Natural killer cell treated with Interleukin-12 subunit alpha and Interleukin-12 subunit beta and Interleukin-15 and Interleukin-18, amount 100 ng/mL, for 72 hours (primary cell): Measurements from ENCODE around the gene AOC1. TPM values are rescaled to one million over a fixed set of nuclear protein-coding genes. Genes with fewer than 3 reads are reported as not detected.

Source experiments
- ATAC-seq, 2 donors: fragments of 150-1000 bp; cut with Tn5 transposase in 1 of 2; sonication (Bioruptor Pico), chemical (Tn5 transposase) in 1 of 2; 2 replicates each; pipeline ENCODE4 v1.10.0; 2021
- DNase-seq: peaks from one replicate; pipeline ENCODE4 v3.0.0; 2022; ENCODE audit warnings: low spot score
- H3K27ac Mint-ChIP-seq, 2 donors: 1 replicate in 1 of 2; 2 replicates in 1 of 2; pipeline ENCODE4 v1.8.0; 2022; ENCODE audit warnings: mixed read lengths in 2 of 2, mild to moderate bottlenecking in 1 of 2, moderate library complexity in 1 of 2
- H3K27me3 Mint-ChIP-seq, 2 donors: 1 replicate in 1 of 2; 2 replicates in 1 of 2; pipeline ENCODE4 v1.8.0; 2022; ENCODE audit warnings: mixed read lengths in 2 of 2
- H3K36me3 Mint-ChIP-seq: one replicate; pipeline ENCODE4 v1.8.0; 2022; ENCODE audit warnings: mixed read lengths
- H3K4me1 Mint-ChIP-seq, 2 donors: 1 replicate in 1 of 2; 2 replicates in 1 of 2; pipeline ENCODE4 v1.8.0; 2022; ENCODE audit warnings: low read depth in 2 of 2, mixed read lengths in 2 of 2, mild to moderate bottlenecking in 1 of 2
- H3K4me3 Mint-ChIP-seq: one replicate; pipeline ENCODE4 v1.8.0; 2022; ENCODE audit warnings: mixed read lengths
- H3K9me3 Mint-ChIP-seq: 2 replicates; pipeline ENCODE4 v1.8.0; 2022; ENCODE audit warnings: mixed read lengths
- total RNA-seq, 2 donors: library from RNA; stranded (reverse); gene quantifications; one replicate each; pipeline ENCODE4 v1.2.3, GENCODE V29; 2022

Gene AOC1
- total RNA-seq, 2 donors from 2014 or later = not detected

DNA sequence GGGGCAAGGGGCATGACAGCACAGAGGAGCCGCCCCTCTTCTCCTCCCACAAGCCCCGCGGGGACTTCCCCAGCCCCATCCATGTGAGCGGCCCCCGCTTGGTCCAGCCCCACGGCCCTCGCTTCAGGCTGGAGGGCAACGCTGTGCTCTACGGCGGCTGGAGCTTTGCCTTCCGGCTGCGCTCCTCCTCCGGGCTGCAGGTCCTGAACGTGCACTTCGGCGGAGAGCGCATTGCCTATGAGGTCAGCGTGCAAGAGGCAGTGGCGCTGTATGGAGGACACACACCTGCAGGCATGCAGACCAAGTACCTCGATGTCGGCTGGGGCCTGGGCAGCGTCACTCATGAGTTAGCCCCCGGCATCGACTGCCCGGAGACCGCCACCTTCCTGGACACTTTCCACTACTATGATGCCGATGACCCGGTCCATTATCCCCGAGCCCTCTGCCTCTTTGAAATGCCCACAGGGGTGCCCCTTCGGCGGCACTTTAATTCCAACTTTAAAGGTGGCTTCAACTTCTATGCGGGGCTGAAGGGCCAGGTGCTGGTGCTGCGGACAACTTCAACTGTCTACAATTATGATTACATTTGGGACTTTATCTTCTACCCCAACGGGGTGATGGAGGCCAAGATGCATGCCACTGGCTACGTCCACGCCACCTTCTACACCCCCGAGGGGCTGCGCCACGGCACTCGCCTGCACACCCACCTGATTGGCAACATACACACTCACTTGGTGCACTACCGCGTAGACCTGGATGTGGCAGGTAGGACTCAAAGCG, 5.1 kb downstream of the AOC1 start:
- H3K36me3 Mint-ChIP-seq = no peaks in the 10 kb centered on the region
- peaks cover under 1 to 6% of the 10 kb centered on the region in 2 donors for H3K4me1 Mint-ChIP-seq
- no peak overlapping the region for H3K27ac Mint-ChIP-seq
- no peaks in the 10 kb centered on the region for H3K9me3 Mint-ChIP-seq
- ATAC-seq (no peak), DNase-seq (peak; percentile 39)
- no peak overlapping the region for H3K4me3 Mint-ChIP-seq
- H3K27me3 Mint-ChIP-seq = peaks cover 5 to 15% of the 10 kb centered on the region in 2 donors

DNA sequence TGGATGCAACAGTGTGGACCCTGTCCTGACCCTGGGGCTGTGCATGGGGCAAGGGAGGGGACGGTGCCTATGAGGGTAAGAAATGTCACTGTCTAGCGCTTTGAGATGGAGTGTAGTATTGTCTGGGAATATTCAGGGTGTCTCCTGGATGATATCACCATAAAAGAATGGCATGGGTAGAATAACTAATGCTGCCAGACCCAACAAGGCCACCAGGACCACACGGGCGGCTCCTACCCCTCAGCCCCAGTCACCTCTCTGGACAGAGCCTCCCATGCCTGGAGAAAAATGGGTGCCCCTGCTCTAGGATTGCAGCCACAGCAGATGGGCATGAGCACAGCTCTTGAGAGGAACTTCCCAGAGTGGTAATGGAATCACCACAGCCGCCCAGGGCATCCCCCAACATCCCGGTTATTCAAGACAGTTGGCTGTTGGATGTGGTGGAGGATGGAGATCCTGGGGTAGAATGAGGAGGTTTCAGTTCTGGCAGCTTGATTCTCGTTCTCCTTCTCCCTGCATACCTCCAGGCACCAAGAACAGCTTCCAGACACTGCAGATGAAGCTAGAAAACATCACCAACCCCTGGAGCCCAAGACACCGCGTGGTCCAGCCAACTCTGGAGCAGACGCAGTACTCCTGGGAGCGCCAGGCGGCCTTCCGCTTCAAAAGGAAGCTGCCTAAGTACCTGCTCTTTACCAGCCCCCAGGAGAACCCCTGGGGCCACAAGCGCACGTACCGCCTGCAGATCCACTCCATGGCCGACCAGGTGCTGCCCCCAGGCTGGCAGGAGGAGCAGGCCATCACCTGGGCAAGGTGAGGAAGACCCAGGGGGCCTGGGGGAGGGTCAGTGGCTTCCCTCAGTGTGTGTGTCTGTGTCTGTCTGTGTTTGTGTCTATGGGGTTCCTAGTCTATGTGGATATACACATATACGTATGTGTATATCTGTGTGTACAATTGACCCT, 6.2 kb downstream of the AOC1 start:
- H3K4me3 Mint-ChIP-seq = no peak overlapping the region
- peaks cover 0 to 6% of the 10 kb centered on the region in 2 donors for H3K4me1 Mint-ChIP-seq
- ATAC-seq = no peak
- peaks cover 4 to 12% of the 10 kb centered on the region in 2 donors for H3K27me3 Mint-ChIP-seq
- no peaks in the 10 kb centered on the region for H3K9me3 Mint-ChIP-seq
- no peak overlapping the region for H3K27ac Mint-ChIP-seq
- H3K36me3 Mint-ChIP-seq = no peaks in the 10 kb centered on the region
- DNase-seq = peak; percentile 58

DNA sequence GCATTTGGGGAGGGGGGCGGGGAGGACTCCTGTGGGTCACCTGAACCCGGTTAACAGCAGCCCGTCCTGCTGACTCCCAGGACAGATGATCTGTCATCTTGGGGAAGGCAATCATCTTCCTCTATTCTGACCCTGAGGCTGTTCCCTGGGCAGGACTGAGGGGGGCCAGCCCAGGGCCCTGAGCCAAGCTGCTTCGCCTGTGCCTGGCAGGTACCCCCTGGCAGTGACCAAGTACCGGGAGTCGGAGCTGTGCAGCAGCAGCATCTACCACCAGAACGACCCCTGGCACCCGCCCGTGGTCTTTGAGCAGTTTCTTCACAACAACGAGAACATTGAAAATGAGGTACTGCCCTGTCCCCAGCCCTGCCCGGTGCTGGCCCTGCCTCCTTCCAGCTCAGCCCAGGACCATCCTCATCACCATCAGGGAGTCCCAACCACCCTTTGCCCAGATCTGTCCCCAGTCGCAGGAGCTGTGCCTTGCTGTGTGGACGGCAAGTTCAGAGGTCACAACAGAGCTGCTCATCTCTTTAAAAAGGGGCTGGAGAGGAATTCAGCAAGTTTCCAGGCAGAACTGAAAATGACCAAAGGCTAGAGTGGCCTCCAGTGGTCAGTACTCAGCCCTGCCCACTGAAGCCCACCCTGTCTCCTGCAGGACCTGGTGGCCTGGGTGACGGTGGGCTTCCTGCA, 8.1 kb downstream of the AOC1 start:
- ATAC-seq = no peak
- peak; percentile 52 for DNase-seq
- peaks cover 7 to 12% of the 10 kb centered on the region in 2 donors for H3K27me3 Mint-ChIP-seq

DNA sequence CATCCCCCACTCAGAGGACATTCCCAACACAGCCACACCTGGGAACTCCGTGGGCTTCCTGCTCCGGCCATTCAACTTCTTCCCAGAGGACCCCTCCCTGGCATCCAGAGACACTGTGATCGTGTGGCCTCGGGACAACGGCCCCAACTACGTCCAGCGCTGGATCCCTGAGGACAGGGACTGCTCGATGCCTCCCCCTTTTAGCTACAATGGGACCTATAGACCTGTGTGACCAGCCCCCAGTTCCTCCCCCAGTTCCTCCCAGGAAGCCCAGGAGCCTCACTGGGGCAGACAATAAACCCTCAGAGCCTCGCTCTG, 8.6 kb downstream of the AOC1 start:
- ATAC-seq (no peak), DNase-seq (peak; percentile 34)
- no peak overlapping the region for H3K4me3 Mint-ChIP-seq
- H3K4me1 Mint-ChIP-seq = peaks cover 0 to 6% of the 10 kb centered on the region in 2 donors
- no peaks in the 10 kb centered on the region for H3K36me3 Mint-ChIP-seq
- no peaks in the 10 kb centered on the region for H3K9me3 Mint-ChIP-seq
- H3K27me3 Mint-ChIP-seq = peaks cover 9 to 12% of the 10 kb centered on the region in 2 donors
- H3K27ac Mint-ChIP-seq = no peak overlapping the region

More for the DNA sequence above, 8.1 kb downstream of the AOC1 start:
- Mint-ChIP-seq H3K9me3 (no peaks in the 10 kb centered on the region), H3K36me3 (no peaks in the 10 kb centered on the region), H3K4me1 (peaks cover 0 to 6% of the 10 kb centered on the region in 2 donors), H3K27ac (no peak overlapping the region), H3K4me3 (no peak overlapping the region)

DNA sequence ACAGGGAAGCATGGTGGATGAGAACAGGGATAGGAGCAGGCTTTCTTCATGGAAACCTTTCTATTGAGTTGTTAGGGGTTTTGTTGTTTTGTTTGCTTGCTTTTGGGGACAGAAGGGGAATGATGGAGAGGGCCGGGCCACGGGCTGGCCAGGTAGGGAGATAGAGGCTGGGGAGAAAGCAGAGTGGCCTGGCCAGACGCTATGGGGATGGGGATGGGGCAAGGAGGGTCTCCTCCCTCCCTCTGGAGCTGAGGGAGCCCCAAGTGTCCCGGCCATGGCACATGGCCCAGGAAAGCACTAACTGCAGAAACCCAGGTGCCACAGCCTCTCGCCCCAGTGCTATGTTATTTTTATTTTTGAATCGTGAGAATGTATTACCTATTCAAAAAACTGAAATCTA, 10.0 kb downstream of the AOC1 start:
- ATAC-seq = no peak
- H3K4me1 Mint-ChIP-seq = peaks cover 0 to 13% of the 10 kb centered on the region in 2 donors
- peaks cover 9 to 12% of the 10 kb centered on the region in 2 donors for H3K27me3 Mint-ChIP-seq
- H3K27ac Mint-ChIP-seq = no peak overlapping the region
- H3K36me3 Mint-ChIP-seq = no peaks in the 10 kb centered on the region
- no peak for DNase-seq
- H3K9me3 Mint-ChIP-seq = no peaks in the 10 kb centered on the region
- H3K4me3 Mint-ChIP-seq = no peak overlapping the region

DNA sequence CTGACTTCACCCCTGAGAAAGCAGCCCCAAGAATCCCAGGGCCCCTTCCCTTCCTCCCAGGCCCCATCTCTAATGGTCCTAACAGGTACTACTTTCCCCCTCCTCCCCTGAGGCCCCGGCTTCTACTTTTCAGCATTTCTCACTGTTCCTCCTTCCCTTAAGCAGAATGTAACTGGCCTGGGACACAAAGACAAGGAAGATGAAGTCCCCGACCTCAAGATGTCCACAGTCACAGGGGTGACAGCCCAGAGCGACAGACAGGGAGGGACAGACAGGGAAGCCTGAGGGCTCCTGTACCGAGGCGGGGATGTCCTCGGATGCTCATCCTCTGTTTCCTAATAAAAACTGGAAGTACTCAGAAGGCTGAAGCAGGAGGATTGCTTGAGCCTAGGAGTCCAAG, 11.6 kb downstream of the AOC1 start:
- Mint-ChIP-seq H3K4me3 (no peak overlapping the region), H3K27me3 (peaks cover 17 to 20% of the 10 kb centered on the region in 2 donors), H3K9me3 (no peaks in the 10 kb centered on the region), H3K4me1 (peaks cover 0 to 25% of the 10 kb centered on the region in 2 donors), H3K36me3 (no peaks in the 10 kb centered on the region), H3K27ac (no peak overlapping the region)
- ATAC-seq (no peak), DNase-seq (no peak)

DNA sequence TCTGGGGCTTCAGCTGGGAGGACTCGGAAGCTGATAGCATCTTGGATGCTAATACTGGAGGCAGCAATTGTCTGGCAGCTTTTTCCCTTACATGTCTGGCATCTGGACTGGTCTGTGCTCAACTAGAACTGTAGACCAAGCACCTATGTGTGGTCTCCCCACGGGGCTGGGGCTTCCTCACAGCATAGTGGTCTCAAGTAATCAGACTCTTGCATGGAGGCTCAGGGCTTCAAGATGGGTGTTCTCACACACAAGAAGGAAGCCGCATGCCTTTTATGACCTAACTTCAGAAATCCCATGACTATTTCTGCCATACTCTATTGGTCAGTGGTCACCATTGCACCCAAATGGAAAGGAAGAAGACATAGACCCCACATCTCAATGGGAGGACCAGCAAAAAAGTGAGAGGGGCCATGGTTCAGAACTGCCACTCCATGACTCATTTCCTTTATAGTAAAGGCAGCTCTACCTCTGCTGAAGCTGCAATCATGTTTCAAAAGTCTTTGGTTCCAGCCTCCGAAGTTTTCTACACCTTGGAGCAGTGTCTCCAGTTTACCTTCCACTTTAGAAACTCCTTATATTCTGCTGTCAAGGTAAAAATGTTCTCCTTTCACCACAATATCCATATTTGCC, 14.7 kb downstream of the AOC1 start:
- H3K4me1 Mint-ChIP-seq = peaks cover 4 to 22% of the 10 kb centered on the region in 2 donors
- H3K36me3 Mint-ChIP-seq = peaks cover 8% of the 10 kb centered on the region
- H3K4me3 Mint-ChIP-seq = peak overlapping the region; percentile 42
- DNase-seq = no peak
- H3K9me3 Mint-ChIP-seq = peaks cover 1% of the 10 kb centered on the region
- H3K27ac Mint-ChIP-seq = peak overlapping the region in 1 of 2 donors; percentile 34
- peaks cover 20 to 33% of the 10 kb centered on the region in 2 donors for H3K27me3 Mint-ChIP-seq
- ATAC-seq = peak in 1 of 2 donors; percentile 49

DNA sequence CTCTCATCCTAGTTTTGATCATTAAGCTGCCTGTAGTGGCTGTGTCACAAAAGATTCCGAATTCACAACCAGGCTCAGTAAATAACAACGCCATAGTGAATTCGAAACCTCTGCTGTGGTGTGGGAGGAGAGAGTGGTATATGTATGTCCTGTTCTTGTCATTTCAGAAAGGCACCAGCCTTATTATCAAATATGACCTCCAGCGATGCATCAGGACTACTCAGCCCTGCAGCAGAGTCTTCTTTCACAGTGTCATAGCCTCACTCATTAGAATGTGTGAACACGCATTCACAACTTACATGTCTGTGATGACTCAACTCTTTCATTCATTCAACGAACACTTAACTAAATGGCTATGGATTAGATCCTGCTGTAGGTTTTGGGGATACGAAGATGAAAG, 15.3 kb downstream of the AOC1 start:
- H3K9me3 Mint-ChIP-seq = peaks cover 2% of the 10 kb centered on the region
- peaks cover 4 to 19% of the 10 kb centered on the region in 2 donors for H3K4me1 Mint-ChIP-seq
- ATAC-seq = peak; percentile 68 to 97
- H3K27ac Mint-ChIP-seq = peak overlapping the region in 1 of 2 donors; percentile 34
- peaks cover 9% of the 10 kb centered on the region for H3K36me3 Mint-ChIP-seq
- H3K27me3 Mint-ChIP-seq = peaks cover 20 to 33% of the 10 kb centered on the region in 2 donors
- peak overlapping the region; percentile 42 for H3K4me3 Mint-ChIP-seq
- DNase-seq = no peak

DNA sequence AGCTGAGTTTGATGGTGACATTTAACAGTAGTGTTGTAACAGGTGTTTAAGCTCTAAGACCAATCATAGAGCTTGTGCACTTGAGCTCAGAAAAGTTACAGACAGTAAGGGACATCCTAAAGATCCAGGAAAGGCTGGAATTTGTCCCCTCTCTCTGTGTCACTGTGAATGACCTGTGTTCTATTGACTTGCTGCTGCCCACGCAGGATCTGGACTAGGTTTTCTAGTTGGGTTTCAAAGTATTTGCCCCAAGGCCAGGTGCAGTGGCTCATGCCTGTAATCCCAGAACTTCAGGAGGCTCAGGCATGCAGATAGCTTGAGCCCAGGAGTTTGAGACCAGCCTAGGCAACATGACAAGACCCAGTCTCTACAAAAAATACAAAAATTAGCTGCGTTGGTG, 17.1 kb downstream of the AOC1 start:
- H3K4me1 Mint-ChIP-seq = peaks cover 4 to 19% of the 10 kb centered on the region in 2 donors
- DNase-seq = no peak
- H3K4me3 Mint-ChIP-seq = no peak overlapping the region
- no peak for ATAC-seq
- peaks cover 2% of the 10 kb centered on the region for H3K9me3 Mint-ChIP-seq
- peaks cover 9% of the 10 kb centered on the region for H3K36me3 Mint-ChIP-seq
- peaks cover 26 to 38% of the 10 kb centered on the region in 2 donors for H3K27me3 Mint-ChIP-seq
- no peak overlapping the region for H3K27ac Mint-ChIP-seq

DNA sequence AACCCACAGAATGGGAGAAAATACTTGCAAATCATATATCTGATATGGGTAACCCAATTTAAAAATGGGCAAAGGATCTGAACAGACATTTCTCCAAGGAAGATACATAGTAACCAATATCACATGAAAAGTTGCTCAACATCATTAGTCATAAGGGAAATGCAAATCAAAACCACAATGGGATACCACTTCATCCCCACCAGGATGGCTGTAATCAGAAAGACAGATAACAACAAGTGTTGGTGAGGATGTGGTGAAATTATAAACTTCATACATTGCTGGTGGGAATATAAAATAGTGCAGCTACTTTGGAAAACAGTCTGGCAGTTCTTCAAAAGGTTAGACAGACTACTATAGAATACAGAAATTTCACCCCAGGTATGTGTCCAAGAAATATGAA, 19.3 kb downstream of the AOC1 start:
- H3K36me3 Mint-ChIP-seq = peaks cover 9% of the 10 kb centered on the region
- no peak overlapping the region for H3K4me3 Mint-ChIP-seq
- H3K4me1 Mint-ChIP-seq = peaks cover 10 to 22% of the 10 kb centered on the region in 2 donors
- H3K27me3 Mint-ChIP-seq = peaks cover 30 to 52% of the 10 kb centered on the region in 2 donors
- peak overlapping the region in 1 of 2 donors; percentile 46 for H3K27ac Mint-ChIP-seq
- DNase-seq = no peak
- H3K9me3 Mint-ChIP-seq = peaks cover 2% of the 10 kb centered on the region
- ATAC-seq = no peak

DNA sequence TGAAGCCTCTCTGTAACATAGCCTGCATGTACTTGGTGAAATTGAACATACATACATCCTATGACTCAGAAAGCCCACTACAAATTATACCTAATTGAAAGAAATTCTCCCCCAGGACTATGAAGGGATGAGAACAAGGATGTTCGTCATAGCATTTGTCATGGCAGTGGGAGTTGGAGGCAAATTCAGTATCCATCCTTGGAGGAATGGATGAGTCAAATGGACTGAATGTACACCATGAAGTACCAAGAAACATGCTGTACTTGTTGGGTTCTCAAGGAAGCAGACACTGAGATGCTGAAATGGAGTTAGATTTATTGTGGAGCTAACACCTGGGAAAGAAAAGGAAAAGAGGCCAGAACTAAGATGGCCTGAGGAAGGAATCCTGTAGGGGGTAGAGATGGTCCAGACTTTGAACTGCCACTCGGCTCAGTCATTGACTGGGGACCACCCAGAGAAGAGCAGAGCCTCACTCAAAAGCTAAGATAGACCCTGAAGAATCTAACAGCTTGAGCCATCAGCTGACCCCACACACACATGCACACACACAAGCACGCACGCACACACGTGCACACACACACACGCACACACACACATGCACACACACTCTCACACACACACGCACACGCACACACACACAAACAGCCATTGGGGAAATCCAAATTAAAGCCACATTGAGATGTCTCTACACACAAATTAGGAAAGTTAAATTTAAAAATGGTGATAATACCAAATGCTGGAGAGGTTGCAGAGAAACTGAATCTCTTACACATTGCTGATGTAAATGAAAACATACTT, 22.3 kb downstream of the AOC1 start:
- Mint-ChIP-seq H3K4me3 (no peak overlapping the region), H3K9me3 (peaks cover 2% of the 10 kb centered on the region), H3K36me3 (peaks cover 10% of the 10 kb centered on the region), H3K27ac (no peak overlapping the region), H3K27me3 (peaks cover 28 to 45% of the 10 kb centered on the region in 2 donors), H3K4me1 (peaks cover 4 to 12% of the 10 kb centered on the region in 2 donors)
- DNase-seq = no peak
- ATAC-seq = no peak

DNA sequence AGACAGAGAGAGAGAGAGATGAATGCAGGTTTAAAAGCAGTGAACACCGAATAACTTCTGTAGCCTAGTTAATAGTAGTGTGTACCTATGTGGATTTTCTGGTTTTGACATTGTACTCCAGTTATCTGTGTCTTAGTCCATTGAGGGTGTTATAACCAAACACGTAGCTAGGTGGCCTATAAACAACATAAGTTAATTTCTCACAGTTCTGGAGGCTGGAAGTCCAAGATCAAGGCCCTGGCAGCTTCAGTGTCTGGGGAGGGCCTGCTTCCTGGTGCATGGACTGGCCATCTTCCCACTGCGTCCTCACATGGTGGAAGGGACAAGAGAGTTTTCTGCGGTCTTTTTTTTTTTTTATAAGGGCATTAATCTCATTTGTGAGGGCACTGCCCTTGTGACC, 23.5 kb downstream of the AOC1 start:
- no peak overlapping the region for H3K27ac Mint-ChIP-seq
- no peak overlapping the region for H3K4me3 Mint-ChIP-seq
- peaks cover 12% of the 10 kb centered on the region for H3K9me3 Mint-ChIP-seq
- ATAC-seq = no peak
- DNase-seq = no peak
- peaks cover 26 to 47% of the 10 kb centered on the region in 2 donors for H3K27me3 Mint-ChIP-seq
- H3K4me1 Mint-ChIP-seq = peaks cover 4 to 19% of the 10 kb centered on the region in 2 donors
- peaks cover 22% of the 10 kb centered on the region for H3K36me3 Mint-ChIP-seq
